ENCODE data around the gene SORBS1.

SORBS1 gene

GRCh38 chr10:95268438-95268837 is 292.7 kb downstream of the SORBS1 start:
- DNase-seq (ENCODE audit: low read depth in 2 of 2), result no peak

- DNase-seq (ENCODE audit: low read depth in 2 of 2), result no peak
Measured at GRCh38 chr10:95267251-95267650, 293.9 kb downstream of the SORBS1 start.

- DNase-seq (ENCODE audit: low read depth in 2 of 2), result no peak
Measured at GRCh38 chr10:95266674-95267095, 294.5 kb downstream of the SORBS1 start.

GRCh38 chr10:95265572-95265971 is 295.6 kb downstream of the SORBS1 start:
- no peak for DNase-seq (ENCODE audit: low read depth in 2 of 2)

DNA sequence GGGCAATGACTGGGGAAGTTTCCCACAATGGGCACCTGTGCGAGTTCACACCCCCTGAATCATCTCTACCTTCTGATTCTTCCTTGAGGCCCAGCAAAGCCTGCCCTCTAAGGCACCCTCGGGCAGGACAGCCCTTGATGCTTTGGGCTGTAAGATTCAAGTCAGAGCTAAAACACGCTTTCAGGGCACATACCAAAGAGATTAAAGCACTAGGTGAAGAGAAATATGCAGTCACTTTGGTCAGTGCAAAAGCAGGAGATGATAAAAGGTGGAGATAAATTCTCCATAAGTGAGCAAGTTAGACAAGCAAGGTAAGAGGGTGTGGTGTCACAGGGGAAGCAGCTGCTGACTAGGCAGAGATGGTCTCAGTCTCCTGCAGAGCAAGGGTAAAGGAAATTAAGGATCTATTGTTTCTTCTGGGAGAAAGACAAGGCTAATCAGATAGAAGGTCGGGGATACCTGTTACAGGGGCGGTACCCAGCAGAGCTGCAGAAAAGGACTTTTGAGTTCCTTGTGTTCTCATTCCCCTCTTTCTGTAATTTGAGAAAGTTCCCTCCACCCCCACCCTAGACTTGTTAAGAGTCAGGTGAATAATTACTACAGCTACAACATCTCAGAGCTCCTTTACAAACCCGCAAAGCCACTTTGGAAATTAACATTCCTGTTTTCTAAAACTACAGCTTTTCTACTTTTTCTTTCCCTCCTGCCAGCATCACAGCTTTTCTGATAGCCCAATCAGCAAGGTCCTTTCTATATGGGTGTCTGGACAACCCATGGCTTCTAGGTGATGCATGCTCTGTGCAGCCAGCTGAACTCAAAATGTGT is 296.7 kb downstream of the SORBS1 start:
- no peak for DNase-seq (ENCODE audit: low read depth in 2 of 2)

- no peak for DNase-seq (ENCODE audit: low read depth in 2 of 2)
Measured at GRCh38 chr10:95263864-95264226, 297.3 kb downstream of the SORBS1 start.

GRCh38 chr10:95262763-95263518 is 298.2 kb downstream of the SORBS1 start:
- DNase-seq (ENCODE audit: low read depth in 2 of 2), result no peak

- no peak for DNase-seq (ENCODE audit: low read depth in 2 of 2)
Measured at GRCh38 chr10:95261926-95262325, 299.2 kb downstream of the SORBS1 start.
